ENCODE measurements around the gene GALNT9.

GRCh38 chr12:132187646-132188450, 141.5 kb downstream of the GALNT9 start:
- no peak for TF ChIP-seq CTCF (IDR thresholded peaks at IDR 0.05)
- TF ChIP-seq EZH2phosphoT487 (IDR thresholded peaks at IDR 0.05), result no peak
- TF ChIP-seq EZH2 (IDR thresholded peaks at IDR 0.05), result no peak
